Endothelial cell of umbilical vein (primary cell): ENCODE data around the gene FAM149B1.

Experiments
- CTCF ChIP-seq, 2 donors: IDR thresholded peaks; 1 replicate in 1 of 2; 2 replicates in 1 of 2; pipeline ENCODE4 v1.5.1; 2011; ENCODE audit warnings: low read length in 2 of 2, mild to moderate bottlenecking in 2 of 2, moderate library complexity in 2 of 2, control low read depth in 1 of 2, inconsistent platforms in 1 of 2, low read depth in 1 of 2; ENCODE audit not compliant: insufficient read depth in 1 of 2; ENCODE audit errors: extremely low read depth in 1 of 2
- EZH2 ChIP-seq: IDR thresholded peaks from 2 replicates; pipeline ENCODE4 v1.6.1; 2012; ENCODE audit warnings: borderline replicate concordance, low read depth, mild to moderate bottlenecking, moderate library complexity, low read length, inconsistent platforms; ENCODE audit not compliant: severe bottlenecking
- FOS ChIP-seq: IDR thresholded peaks from 2 replicates; pipeline ENCODE4 v1.6.1; 2011; ENCODE audit warnings: mild to moderate bottlenecking, low read length, moderate library complexity, borderline replicate concordance; ENCODE audit not compliant: insufficient read depth
- GATA2 ChIP-seq: IDR thresholded peaks from 2 replicates; pipeline ENCODE4 v1.7.0; 2011; ENCODE audit warnings: low read depth, mild to moderate bottlenecking, moderate library complexity, mixed read lengths, low read length; ENCODE audit not compliant: insufficient read length, insufficient read depth
- JUN ChIP-seq: IDR thresholded peaks from 2 replicates; pipeline ENCODE4 v1.6.1; 2011; ENCODE audit warnings: borderline replicate concordance, low read depth; ENCODE audit not compliant: insufficient read length, insufficient read depth
- POLR2A ChIP-seq: IDR thresholded peaks from 2 replicates; pipeline ENCODE4 v1.6.1; 2012; ENCODE audit warnings: low read depth, mild to moderate bottlenecking, control low read depth, low read length
- POLR2AphosphoS5 ChIP-seq: IDR thresholded peaks from 2 replicates; pipeline ENCODE4 v1.6.1; 2012; ENCODE audit warnings: low read depth, mild to moderate bottlenecking, control low read depth, low read length, moderate library complexity; ENCODE audit not compliant: insufficient read depth

- TF ChIP-seq FOS (no peak), POLR2A (peak; percentile 95), EZH2 (no peak), CTCF (IDR thresholded peaks at IDR 0.05; ENCODE audit: extremely low read depth in 1 of 2, insufficient read depth in 1 of 2, low read depth in 1 of 2, low read length in 2 of 2) (no peak), JUN (no peak), POLR2AphosphoS5 (peak; percentile 98), GATA2 (no peak)
Measured at GRCh38 chr10:73246646-73247508, 79.0 kb downstream of the FAM149B1 start, which contains the start of gene DNAJC9.
